H1 (cell line): ENCODE results near the gene IFITM10. TPM values are rescaled to one million over a fixed set of nuclear protein-coding genes. Genes with fewer than 3 reads are reported as not detected.

ENCODE experiments used
- BCL11A ChIP-seq, 2 experiments: IDR thresholded peaks; one replicate each; pipeline ENCODE4 v1.6.1; 2011; ENCODE audit warnings: low read depth in 2 of 2, low read length in 2 of 2, mild to moderate bottlenecking in 2 of 2
- KDM5A ChIP-seq: fragments of 200-600 bp; IDR thresholded peaks from 2 replicates; pipeline ENCODE4 v1.7.1; 2012; ENCODE audit warnings: mild to moderate bottlenecking, low read length, inconsistent platforms, mixed read lengths
- MAX ChIP-seq: IDR thresholded peaks from 2 replicates; pipeline ENCODE4 v1.6.1; 2012; ENCODE audit warnings: inconsistent platforms
- RBBP5 ChIP-seq: IDR thresholded peaks from 2 replicates; pipeline ENCODE4 v1.7.1; 2012; ENCODE audit warnings: low read depth, mild to moderate bottlenecking, inconsistent platforms, low read length, moderate library complexity, borderline replicate concordance
- RFX5 ChIP-seq: IDR thresholded peaks from 2 replicates; pipeline ENCODE4 v1.6.1; 2011; ENCODE audit warnings: low read depth, low read length, improper control_type of control experiment, borderline replicate concordance
- RXRA ChIP-seq: IDR thresholded peaks from 2 replicates; pipeline ENCODE4 v1.6.1; 2011; ENCODE audit warnings: low read depth, mild to moderate bottlenecking, low read length, moderate library complexity; ENCODE audit not compliant: insufficient read depth
- polyA plus RNA-seq, 7 experiments: library from polyadenylated mRNA; depleted of rRNA in 3 of 7; stranded (reverse) in 5 of 7; unstranded in 2 of 7; fragments of >200 nt in 5 of 7; fragments of 200-250 nt in 2 of 7; gene quantifications; 1 replicate in 5 of 7; 2 replicates in 1 of 7; 4 replicates in 1 of 7; pipeline versions ENCODE4 v1.2.1 to v1.2.3, GENCODE V29; 2011 to 2013; ENCODE audit warnings: missing spikeins in 2 of 7, mixed read lengths in 2 of 7
- total RNA-seq: library from RNA; stranded (reverse); fragmentation: NEBNext Ultra II Directional; extraction: Animal tissue kit (Norgen Biotek cat#: 25700); gene quantifications from 2 replicates; pipeline ENCODE4 v1.2.1, GENCODE V29; 2021
- TF ChIP-seq, protein P1 (sequence below): fragments of 300-600 bp; sonication (generic); IDR thresholded peaks from 2 replicates; pipeline ENCODE4 v1.7.1; 2012; ENCODE audit warnings: low read length, moderate library complexity, mild to moderate bottlenecking, inconsistent platforms; ENCODE audit not compliant: insufficient replicate concordance

The IFITM10 gene
- total and polyA plus RNA-seq, 2 of the 8 experiments (the other 6 are each of a cell fraction or from before 2014, with no cell fraction given), result 0.08 to 0.22 TPM

- TF ChIP-seq RXRA (no peak), MAX (peak; percentile 18; the same call in 1 of the 2 replicates), RFX5 (no peak), BCL11A (IDR thresholded peaks at IDR 0.05; ENCODE audit: low read depth in 2 of 2, low read length in 2 of 2) (no peak), RBBP5 (no peak; the same call in 1 of the 2 replicates), KDM5A (no peak)
- TF ChIP-seq, protein P1, sequence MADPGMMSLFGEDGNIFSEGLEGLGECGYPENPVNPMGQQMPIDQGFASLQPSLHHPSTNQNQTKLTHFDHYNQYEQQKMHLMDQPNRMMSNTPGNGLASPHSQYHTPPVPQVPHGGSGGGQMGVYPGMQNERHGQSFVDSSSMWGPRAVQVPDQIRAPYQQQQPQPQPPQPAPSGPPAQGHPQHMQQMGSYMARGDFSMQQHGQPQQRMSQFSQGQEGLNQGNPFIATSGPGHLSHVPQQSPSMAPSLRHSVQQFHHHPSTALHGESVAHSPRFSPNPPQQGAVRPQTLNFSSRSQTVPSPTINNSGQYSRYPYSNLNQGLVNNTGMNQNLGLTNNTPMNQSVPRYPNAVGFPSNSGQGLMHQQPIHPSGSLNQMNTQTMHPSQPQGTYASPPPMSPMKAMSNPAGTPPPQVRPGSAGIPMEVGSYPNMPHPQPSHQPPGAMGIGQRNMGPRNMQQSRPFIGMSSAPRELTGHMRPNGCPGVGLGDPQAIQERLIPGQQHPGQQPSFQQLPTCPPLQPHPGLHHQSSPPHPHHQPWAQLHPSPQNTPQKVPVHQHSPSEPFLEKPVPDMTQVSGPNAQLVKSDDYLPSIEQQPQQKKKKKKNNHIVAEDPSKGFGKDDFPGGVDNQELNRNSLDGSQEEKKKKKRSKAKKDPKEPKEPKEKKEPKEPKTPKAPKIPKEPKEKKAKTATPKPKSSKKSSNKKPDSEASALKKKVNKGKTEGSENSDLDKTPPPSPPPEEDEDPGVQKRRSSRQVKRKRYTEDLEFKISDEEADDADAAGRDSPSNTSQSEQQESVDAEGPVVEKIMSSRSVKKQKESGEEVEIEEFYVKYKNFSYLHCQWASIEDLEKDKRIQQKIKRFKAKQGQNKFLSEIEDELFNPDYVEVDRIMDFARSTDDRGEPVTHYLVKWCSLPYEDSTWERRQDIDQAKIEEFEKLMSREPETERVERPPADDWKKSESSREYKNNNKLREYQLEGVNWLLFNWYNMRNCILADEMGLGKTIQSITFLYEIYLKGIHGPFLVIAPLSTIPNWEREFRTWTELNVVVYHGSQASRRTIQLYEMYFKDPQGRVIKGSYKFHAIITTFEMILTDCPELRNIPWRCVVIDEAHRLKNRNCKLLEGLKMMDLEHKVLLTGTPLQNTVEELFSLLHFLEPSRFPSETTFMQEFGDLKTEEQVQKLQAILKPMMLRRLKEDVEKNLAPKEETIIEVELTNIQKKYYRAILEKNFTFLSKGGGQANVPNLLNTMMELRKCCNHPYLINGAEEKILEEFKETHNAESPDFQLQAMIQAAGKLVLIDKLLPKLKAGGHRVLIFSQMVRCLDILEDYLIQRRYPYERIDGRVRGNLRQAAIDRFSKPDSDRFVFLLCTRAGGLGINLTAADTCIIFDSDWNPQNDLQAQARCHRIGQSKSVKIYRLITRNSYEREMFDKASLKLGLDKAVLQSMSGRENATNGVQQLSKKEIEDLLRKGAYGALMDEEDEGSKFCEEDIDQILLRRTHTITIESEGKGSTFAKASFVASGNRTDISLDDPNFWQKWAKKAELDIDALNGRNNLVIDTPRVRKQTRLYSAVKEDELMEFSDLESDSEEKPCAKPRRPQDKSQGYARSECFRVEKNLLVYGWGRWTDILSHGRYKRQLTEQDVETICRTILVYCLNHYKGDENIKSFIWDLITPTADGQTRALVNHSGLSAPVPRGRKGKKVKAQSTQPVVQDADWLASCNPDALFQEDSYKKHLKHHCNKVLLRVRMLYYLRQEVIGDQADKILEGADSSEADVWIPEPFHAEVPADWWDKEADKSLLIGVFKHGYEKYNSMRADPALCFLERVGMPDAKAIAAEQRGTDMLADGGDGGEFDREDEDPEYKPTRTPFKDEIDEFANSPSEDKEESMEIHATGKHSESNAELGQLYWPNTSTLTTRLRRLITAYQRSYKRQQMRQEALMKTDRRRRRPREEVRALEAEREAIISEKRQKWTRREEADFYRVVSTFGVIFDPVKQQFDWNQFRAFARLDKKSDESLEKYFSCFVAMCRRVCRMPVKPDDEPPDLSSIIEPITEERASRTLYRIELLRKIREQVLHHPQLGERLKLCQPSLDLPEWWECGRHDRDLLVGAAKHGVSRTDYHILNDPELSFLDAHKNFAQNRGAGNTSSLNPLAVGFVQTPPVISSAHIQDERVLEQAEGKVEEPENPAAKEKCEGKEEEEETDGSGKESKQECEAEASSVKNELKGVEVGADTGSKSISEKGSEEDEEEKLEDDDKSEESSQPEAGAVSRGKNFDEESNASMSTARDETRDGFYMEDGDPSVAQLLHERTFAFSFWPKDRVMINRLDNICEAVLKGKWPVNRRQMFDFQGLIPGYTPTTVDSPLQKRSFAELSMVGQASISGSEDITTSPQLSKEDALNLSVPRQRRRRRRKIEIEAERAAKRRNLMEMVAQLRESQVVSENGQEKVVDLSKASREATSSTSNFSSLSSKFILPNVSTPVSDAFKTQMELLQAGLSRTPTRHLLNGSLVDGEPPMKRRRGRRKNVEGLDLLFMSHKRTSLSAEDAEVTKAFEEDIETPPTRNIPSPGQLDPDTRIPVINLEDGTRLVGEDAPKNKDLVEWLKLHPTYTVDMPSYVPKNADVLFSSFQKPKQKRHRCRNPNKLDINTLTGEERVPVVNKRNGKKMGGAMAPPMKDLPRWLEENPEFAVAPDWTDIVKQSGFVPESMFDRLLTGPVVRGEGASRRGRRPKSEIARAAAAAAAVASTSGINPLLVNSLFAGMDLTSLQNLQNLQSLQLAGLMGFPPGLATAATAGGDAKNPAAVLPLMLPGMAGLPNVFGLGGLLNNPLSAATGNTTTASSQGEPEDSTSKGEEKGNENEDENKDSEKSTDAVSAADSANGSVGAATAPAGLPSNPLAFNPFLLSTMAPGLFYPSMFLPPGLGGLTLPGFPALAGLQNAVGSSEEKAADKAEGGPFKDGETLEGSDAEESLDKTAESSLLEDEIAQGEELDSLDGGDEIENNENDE, result no peak
Observed at GRCh38 chr11:1693327-1694063, 56.9 kb downstream of the IFITM10 start (continued).
